Ascending aorta (tissue), 2 donors: ENCODE data around the gene VPS35L. TPM values are rescaled to one million over a fixed set of nuclear protein-coding genes. Genes with fewer than 3 reads are reported as not detected.

Source experiments
- DNase-seq, 2 donors: peaks; one replicate each; pipeline ENCODE4 v3.0.0-alpha.2; 2019; ENCODE audit warnings: low spot score in 2 of 2
- H3K27ac ChIP-seq, 2 donors: fragments of 200-600 bp; sonication (generic); one replicate each; pipeline ENCODE4 v1.5.1; 2016 to 2017; ENCODE audit warnings: mild to moderate bottlenecking in 1 of 2
- H3K27me3 ChIP-seq: fragments of 200-600 bp; sonication (generic); one replicate; pipeline ENCODE4 v1.5.1; 2017
- H3K36me3 ChIP-seq, 2 donors: fragments of 200-600 bp; sonication (generic); one replicate each; pipeline ENCODE4 v1.5.1; 2016
- H3K4me1 ChIP-seq, 2 donors: fragments of 200-600 bp; sonication (generic); one replicate each; pipeline ENCODE4 v1.5.1; 2016 to 2017; ENCODE audit warnings: mild to moderate bottlenecking in 1 of 2
- H3K4me3 ChIP-seq, 2 donors: fragments of 200-600 bp; sonication (generic); one replicate each; pipeline ENCODE4 v1.5.1; 2016 to 2017; ENCODE audit warnings: mild to moderate bottlenecking in 1 of 2
- H3K9me3 ChIP-seq, 2 donors: fragments of 200-600 bp; sonication (generic); one replicate each; pipeline ENCODE4 v1.5.1; 2016
- CTCF ChIP-seq, 3 experiments: fragments of 200-600 bp in 2 of 3; fragments of 450-650 bp in 1 of 3; sonication (generic) in 2 of 3; IDR thresholded peaks; one replicate each; pipeline ENCODE4 v1.5.1; 2016 to 2019; ENCODE audit warnings: antibody characterized with exemption in 3 of 3, mild to moderate bottlenecking in 1 of 3, moderate library complexity in 1 of 3
- intact Hi-C: fragments of 100-400 bp; cut with DNase I; formaldehyde crosslinking; loops from one replicate; pipeline ENCODE4 v1.15.1; 2023
- total RNA-seq: library from RNA; depleted of rRNA; stranded (reverse); fragments of >200 nt; gene quantifications from one replicate; pipeline ENCODE4 v1.1.0, GENCODE V29; 2016

The VPS35L gene
- total RNA-seq, 1 donor from 2014 or later: 44.4 TPM

GRCh38 chr16:19705843-19706242 lies 150.3 kb downstream of the VPS35L start:
- DNase-seq: no peak
- intact Hi-C loops: no loop called here
- no peak overlapping the region for H3K4me3 ChIP-seq
- H3K4me1 ChIP-seq: no peaks in the 10 kb centered on the region
- no peak for TF ChIP-seq CTCF (IDR thresholded peaks at IDR 0.05)
- H3K36me3 ChIP-seq: peaks cover 27 to 75% of the 10 kb centered on the region in 2 donors
- H3K9me3 ChIP-seq: no peaks in the 10 kb centered on the region
- no peaks in the 10 kb centered on the region for H3K27me3 ChIP-seq
- H3K27ac ChIP-seq: no peak overlapping the region

- DNase-seq: no peak
- H3K9me3 ChIP-seq: no peaks in the 10 kb centered on the region
- H3K36me3 ChIP-seq: peaks cover 27 to 76% of the 10 kb centered on the region in 2 donors
- no peaks in the 10 kb centered on the region for H3K4me1 ChIP-seq
- H3K27ac ChIP-seq: no peak overlapping the region
- H3K4me3 ChIP-seq: no peak overlapping the region
- intact Hi-C loops: no loop called here
- no peak for TF ChIP-seq CTCF (IDR thresholded peaks at IDR 0.05)
- H3K27me3 ChIP-seq: no peaks in the 10 kb centered on the region
Measured at GRCh38 chr16:19706846-19707245, 151.3 kb downstream of the VPS35L start.

GRCh38 chr16:19707569-19708295 lies 152.2 kb downstream of the VPS35L start:
- Histone ChIP-seq H3K4me1 (no peaks in the 10 kb centered on the region), H3K36me3 (peaks cover 19 to 72% of the 10 kb centered on the region in 2 donors), H3K9me3 (no peaks in the 10 kb centered on the region), H3K4me3 (no peak overlapping the region), H3K27me3 (no peaks in the 10 kb centered on the region), H3K27ac (no peak overlapping the region)
- no peak for TF ChIP-seq CTCF (IDR thresholded peaks at IDR 0.05)
- no peak for DNase-seq
- intact Hi-C loops: no loop called here

GRCh38 chr16:19708296-19709205 lies 153.0 kb downstream of the VPS35L start:
- TF ChIP-seq CTCF (IDR thresholded peaks at IDR 0.05): no peak
- Histone ChIP-seq H3K36me3 (peaks cover 19 to 63% of the 10 kb centered on the region in 2 donors), H3K9me3 (no peaks in the 10 kb centered on the region), H3K27ac (no peak overlapping the region), H3K4me3 (no peak overlapping the region), H3K27me3 (no peaks in the 10 kb centered on the region), H3K4me1 (no peaks in the 10 kb centered on the region)
- intact Hi-C loops: no loop called here
- DNase-seq: no peak

- intact Hi-C loops: no loop called here
- Histone ChIP-seq H3K4me1 (no peaks in the 10 kb centered on the region), H3K27me3 (no peaks in the 10 kb centered on the region), H3K36me3 (peaks cover 21 to 62% of the 10 kb centered on the region in 2 donors), H3K9me3 (no peaks in the 10 kb centered on the region), H3K4me3 (no peak overlapping the region), H3K27ac (no peak overlapping the region)
- TF ChIP-seq CTCF (IDR thresholded peaks at IDR 0.05): no peak
- no peak for DNase-seq
Measured at GRCh38 chr16:19709381-19710136, 154.1 kb downstream of the VPS35L start.
